Endothelial cell of umbilical vein (primary cell): ENCODE results near the gene DMBX1. TPM values are rescaled to one million over a fixed set of nuclear protein-coding genes. Genes with fewer than 3 reads are reported as not detected.

Experiments used
- BruUV-seq: library from RNA; stranded (reverse); fragments of 400-500 nt; replicated peaks from 2 replicates; lab custom pipeline; 2021; lab: Mats Ljungman, UMichigan
- CTCF ChIA-PET: fragments of 300-600, 350-600 bp; sonication (Branson Sonifier 250); formaldehyde crosslinking; loops from one replicate; lab custom pipeline; 2021; ENCODE audit warnings: antibody characterized with exemption, inconsistent platforms; lab: Charles Lee
- POLR2A ChIA-PET: fragments of 300-600, 350-600 bp; sonication (Branson Sonifier 250); formaldehyde crosslinking; loops from one replicate; lab custom pipeline; 2021; ENCODE audit warnings: antibody characterized with exemption, inconsistent platforms; lab: Charles Lee
- DNase-seq: peaks from one replicate; pipeline ENCODE4 v3.0.0-alpha.2; 2011; ENCODE audit warnings: low read depth, low spot score
- FAIRE-seq: peaks from 2 replicates; lab custom pipeline; 2011; peaks lifted over from hg19 to GRCh38; lab: Jason Lieb, UNC
- H2AFZ ChIP-seq: 2 replicates; pipeline ENCODE4 v1.6.0; 2012; ENCODE audit warnings: low read depth, low read length, control low read depth, inconsistent platforms
- H3K27ac ChIP-seq: 2 replicates; pipeline ENCODE4 v1.5.1; 2011; ENCODE audit warnings: low read depth, mild to moderate bottlenecking, control low read depth, low read length, moderate library complexity; ENCODE audit not compliant: insufficient read depth
- H3K27me3 ChIP-seq, 2 experiments: 2 replicates each; pipeline versions ENCODE4 v1.6.0 to v1.6.1; 2011; ENCODE audit warnings: low read length in 2 of 2, mixed read lengths in 1 of 2; ENCODE audit not compliant: control insufficient read depth in 2 of 2, insufficient read depth in 2 of 2
- H3K36me3 ChIP-seq, 2 experiments: 2 replicates in 1 of 2; 3 replicates in 1 of 2; pipeline ENCODE4 v1.5.1; 2011; ENCODE audit warnings: low read length in 2 of 2, mild to moderate bottlenecking in 1 of 2, moderate library complexity in 1 of 2; ENCODE audit not compliant: control insufficient read depth in 2 of 2, insufficient read depth in 2 of 2; ENCODE audit errors: extremely low read depth in 1 of 2
- H3K4me1 ChIP-seq: 3 replicates; pipeline ENCODE4 v1.5.1; 2011; ENCODE audit warnings: mild to moderate bottlenecking, low read length; ENCODE audit not compliant: control insufficient read depth, insufficient read depth; ENCODE audit errors: extremely low read depth
- H3K4me2 ChIP-seq: 2 replicates; pipeline ENCODE4 v1.6.1; 2011; ENCODE audit warnings: low read length, control low read depth, mixed read lengths; ENCODE audit not compliant: insufficient read depth
- H3K4me3 ChIP-seq, 3 experiments: fragments of 200-600 bp in 1 of 3; sonication (generic), shearing (Covaris generic) in 1 of 3; replicated peaks in 1 of 3; 2 replicates each; pipeline ENCODE4 v1.5.1; 2011 to 2016; ENCODE audit warnings: control low read depth in 3 of 3, low read length in 3 of 3, mild to moderate bottlenecking in 2 of 3, inconsistent platforms in 1 of 3, low read depth in 1 of 3, moderate library complexity in 1 of 3; ENCODE audit not compliant: insufficient read depth in 1 of 3
- H3K79me2 ChIP-seq: 2 replicates; pipeline ENCODE4 v1.6.0; 2012; ENCODE audit warnings: low read length, inconsistent platforms; ENCODE audit not compliant: control insufficient read depth, insufficient read depth
- H3K9ac ChIP-seq: replicated peaks from 2 replicates; pipeline ENCODE3; 2011; ENCODE audit warnings: low read length, control low read depth; ENCODE audit not compliant: insufficient read depth; ENCODE audit errors: extremely low read depth
- H3K9me1 ChIP-seq: replicated peaks from 3 replicates; pipeline ENCODE4 v1.6.0; 2011; ENCODE audit warnings: mild to moderate bottlenecking, low read length; ENCODE audit not compliant: control insufficient read depth, insufficient read depth; ENCODE audit errors: extremely low read depth
- H3K9me3 ChIP-seq: replicated peaks from 2 replicates; pipeline ENCODE4 v1.5.1; 2012; ENCODE audit warnings: low read length, inconsistent platforms; ENCODE audit not compliant: control insufficient read depth, insufficient read depth
- H4K20me1 ChIP-seq: replicated peaks from 2 replicates; pipeline ENCODE3; 2011; ENCODE audit warnings: mild to moderate bottlenecking, low read length; ENCODE audit not compliant: control insufficient read depth, insufficient read depth; ENCODE audit errors: extremely low read depth
- EZH2 ChIP-seq: IDR thresholded peaks from 2 replicates; pipeline ENCODE4 v1.6.1; 2012; ENCODE audit warnings: borderline replicate concordance, low read depth, mild to moderate bottlenecking, moderate library complexity, low read length, inconsistent platforms; ENCODE audit not compliant: severe bottlenecking
- FOS ChIP-seq: IDR thresholded peaks from 2 replicates; pipeline ENCODE4 v1.6.1; 2011; ENCODE audit warnings: mild to moderate bottlenecking, low read length, moderate library complexity, borderline replicate concordance; ENCODE audit not compliant: insufficient read depth
- GATA2 ChIP-seq: IDR thresholded peaks from 2 replicates; pipeline ENCODE4 v1.7.0; 2011; ENCODE audit warnings: low read depth, mild to moderate bottlenecking, moderate library complexity, mixed read lengths, low read length; ENCODE audit not compliant: insufficient read length, insufficient read depth
- JUN ChIP-seq: IDR thresholded peaks from 2 replicates; pipeline ENCODE4 v1.6.1; 2011; ENCODE audit warnings: borderline replicate concordance, low read depth; ENCODE audit not compliant: insufficient read length, insufficient read depth
- MAX ChIP-seq: IDR thresholded peaks from 2 replicates; pipeline ENCODE4 v1.6.1; 2011; ENCODE audit not compliant: insufficient read depth, insufficient read length
- MYC ChIP-seq: IDR thresholded peaks from one replicate; pipeline ENCODE4 v1.6.1; 2011; ENCODE audit warnings: mild to moderate bottlenecking, low read depth, low read length
- POLR2A ChIP-seq: IDR thresholded peaks from 2 replicates; pipeline ENCODE4 v1.6.1; 2012; ENCODE audit warnings: low read depth, mild to moderate bottlenecking, control low read depth, low read length
- POLR2AphosphoS5 ChIP-seq: IDR thresholded peaks from 2 replicates; pipeline ENCODE4 v1.6.1; 2012; ENCODE audit warnings: low read depth, mild to moderate bottlenecking, control low read depth, low read length, moderate library complexity; ENCODE audit not compliant: insufficient read depth
- dilution Hi-C: fragments of 300-500 bp; cut with MboI; formaldehyde crosslinking; loops from one replicate; pipeline ENCODE4 v1.15.0; 2019; ENCODE audit warnings: low sequenced_read_pairs; ENCODE audit not compliant: extremely low pct_ligation_motif_present
- intact Hi-C: fragments of 100-400 bp; cut with micrococcal nuclease; formaldehyde crosslinking; loops from one replicate; pipeline ENCODE4 v1.10.0; 2022
- polyA plus RNA-seq, 4 experiments: library from polyadenylated mRNA; depleted of rRNA in 3 of 4; stranded (reverse) in 3 of 4; unstranded in 1 of 4; fragments of >200 nt; gene quantifications; 2 replicates each; pipeline versions ENCODE4 v1.2.1 to v1.2.3, GENCODE V29; 2011 to 2012; ENCODE audit warnings: missing spikeins in 1 of 4
- total RNA-seq: library from RNA; stranded (reverse); gene quantifications from 2 replicates; pipeline ENCODE4 v1.2.3, GENCODE V29; 2021
- TF ChIP-seq, protein P1 (sequence below), 2 donors: IDR thresholded peaks; 1 replicate in 1 of 2; 2 replicates in 1 of 2; pipeline ENCODE4 v1.5.1; 2011; ENCODE audit warnings: low read length in 2 of 2, mild to moderate bottlenecking in 2 of 2, moderate library complexity in 2 of 2, control low read depth in 1 of 2, inconsistent platforms in 1 of 2, low read depth in 1 of 2; ENCODE audit not compliant: insufficient read depth in 1 of 2; ENCODE audit errors: extremely low read depth in 1 of 2

DMBX1 gene
- total and polyA plus RNA-seq, 2 donors (not counting 3 experiments of a cell fraction or from before 2014, with no cell fraction given) = not detected

DNA sequence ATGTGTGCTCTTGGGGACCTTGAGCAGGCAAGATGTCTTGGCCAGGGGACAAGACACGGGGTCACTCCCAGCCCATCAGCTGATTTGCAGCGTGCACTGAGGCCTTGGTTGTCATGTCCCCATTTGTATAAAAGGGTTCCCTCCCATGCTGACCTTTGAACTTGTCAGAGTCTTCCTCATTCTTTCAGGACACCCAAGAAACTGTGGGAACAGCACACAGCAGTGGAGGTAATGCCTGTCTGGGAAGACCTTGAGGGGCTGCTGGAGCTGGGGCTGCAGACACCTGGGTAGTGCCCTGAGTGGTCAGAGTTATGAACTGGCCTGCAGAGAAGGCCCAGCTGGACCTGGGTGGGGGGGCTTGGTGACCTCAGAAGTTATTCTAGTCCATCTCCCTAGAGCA, 49.2 kb upstream of the DMBX1 start:
- DNase-seq (no peak), FAIRE-seq (no peak)
- no peaks in the 10 kb centered on the region for H3K4me1 ChIP-seq
- no peak overlapping the region for H3K27ac ChIP-seq
- POLR2A ChIA-PET = no interaction called here
- TF ChIP-seq GATA2 (no peak), POLR2A (no peak), MAX (no peak), FOS (no peak), JUN (no peak), MYC (no peak), EZH2 (no peak), POLR2AphosphoS5 (no peak)
- TF ChIP-seq, protein P1, sequence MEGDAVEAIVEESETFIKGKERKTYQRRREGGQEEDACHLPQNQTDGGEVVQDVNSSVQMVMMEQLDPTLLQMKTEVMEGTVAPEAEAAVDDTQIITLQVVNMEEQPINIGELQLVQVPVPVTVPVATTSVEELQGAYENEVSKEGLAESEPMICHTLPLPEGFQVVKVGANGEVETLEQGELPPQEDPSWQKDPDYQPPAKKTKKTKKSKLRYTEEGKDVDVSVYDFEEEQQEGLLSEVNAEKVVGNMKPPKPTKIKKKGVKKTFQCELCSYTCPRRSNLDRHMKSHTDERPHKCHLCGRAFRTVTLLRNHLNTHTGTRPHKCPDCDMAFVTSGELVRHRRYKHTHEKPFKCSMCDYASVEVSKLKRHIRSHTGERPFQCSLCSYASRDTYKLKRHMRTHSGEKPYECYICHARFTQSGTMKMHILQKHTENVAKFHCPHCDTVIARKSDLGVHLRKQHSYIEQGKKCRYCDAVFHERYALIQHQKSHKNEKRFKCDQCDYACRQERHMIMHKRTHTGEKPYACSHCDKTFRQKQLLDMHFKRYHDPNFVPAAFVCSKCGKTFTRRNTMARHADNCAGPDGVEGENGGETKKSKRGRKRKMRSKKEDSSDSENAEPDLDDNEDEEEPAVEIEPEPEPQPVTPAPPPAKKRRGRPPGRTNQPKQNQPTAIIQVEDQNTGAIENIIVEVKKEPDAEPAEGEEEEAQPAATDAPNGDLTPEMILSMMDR (IDR thresholded peaks at IDR 0.05; ENCODE audit: extremely low read depth in 1 of 2, insufficient read depth in 1 of 2, low read depth in 1 of 2, low read length in 2 of 2) = no peak
- no TSS peak for BruUV-seq
- no peaks in the 10 kb centered on the region for H3K36me3 ChIP-seq
- H3K9ac ChIP-seq = no peak overlapping the region
- no peaks in the 10 kb centered on the region for H3K9me1 ChIP-seq
- intact Hi-C loops (no loop called here), dilution Hi-C loops (no loop called here)
- peaks cover 0 to 1% of the 10 kb centered on the region in 2 experiments for H3K27me3 ChIP-seq
- H4K20me1 ChIP-seq = no peaks in the 10 kb centered on the region
- H3K4me2 ChIP-seq = no peak overlapping the region
- H3K79me2 ChIP-seq = no peaks in the 10 kb centered on the region
- H3K4me3 ChIP-seq = no peak overlapping the region
- CTCF ChIA-PET = interaction anchor here (1.4 to 2.3 kb wide), 4 partner anchors 10 to 89 kb away, joined by 4 to 53 read pairs (median 8); no protein-coding TSS in a partner anchor
- no peak overlapping the region for H2AFZ ChIP-seq
- no peaks in the 10 kb centered on the region for H3K9me3 ChIP-seq
